PC-9 (cell line): ENCODE results near the gene TMEM38A.

ENCODE experiments used
- EZH2 ChIP-seq: fragments of 200-600 bp; sonication (generic); IDR thresholded peaks from 2 replicates; pipeline ENCODE4 v1.8.0; 2017; ENCODE audit warnings: antibody characterized with exemption, low read depth
- TF ChIP-seq, protein P1 (sequence below): fragments of 200-600 bp; sonication (generic); conservative IDR thresholded peaks from 2 replicates; pipeline ENCODE4 v1.6.1; 2017; ENCODE audit warnings: mixed run types, antibody characterized with exemption, mild to moderate bottlenecking, moderate library complexity

DNA sequence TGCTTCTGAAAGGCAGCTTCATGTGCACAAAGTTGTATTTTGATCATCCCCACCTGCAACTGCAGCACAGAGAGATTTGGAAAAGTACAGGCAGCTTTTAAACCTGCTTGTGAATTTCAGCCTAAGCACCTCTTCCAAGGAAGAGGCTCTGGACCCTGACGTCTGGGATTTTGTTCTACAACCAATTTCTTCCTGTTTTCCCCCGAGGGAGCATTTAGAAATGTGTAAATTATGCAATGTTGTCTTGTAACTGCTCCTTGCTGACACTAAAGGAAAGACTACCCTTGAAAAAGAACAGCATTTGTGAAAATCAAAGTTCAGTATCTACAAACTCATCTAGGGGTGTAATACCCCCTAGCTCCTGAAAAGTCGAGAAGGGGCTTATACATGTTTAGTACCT, 48.3 kb upstream of the TMEM38A start:
- TF ChIP-seq, protein P1, sequence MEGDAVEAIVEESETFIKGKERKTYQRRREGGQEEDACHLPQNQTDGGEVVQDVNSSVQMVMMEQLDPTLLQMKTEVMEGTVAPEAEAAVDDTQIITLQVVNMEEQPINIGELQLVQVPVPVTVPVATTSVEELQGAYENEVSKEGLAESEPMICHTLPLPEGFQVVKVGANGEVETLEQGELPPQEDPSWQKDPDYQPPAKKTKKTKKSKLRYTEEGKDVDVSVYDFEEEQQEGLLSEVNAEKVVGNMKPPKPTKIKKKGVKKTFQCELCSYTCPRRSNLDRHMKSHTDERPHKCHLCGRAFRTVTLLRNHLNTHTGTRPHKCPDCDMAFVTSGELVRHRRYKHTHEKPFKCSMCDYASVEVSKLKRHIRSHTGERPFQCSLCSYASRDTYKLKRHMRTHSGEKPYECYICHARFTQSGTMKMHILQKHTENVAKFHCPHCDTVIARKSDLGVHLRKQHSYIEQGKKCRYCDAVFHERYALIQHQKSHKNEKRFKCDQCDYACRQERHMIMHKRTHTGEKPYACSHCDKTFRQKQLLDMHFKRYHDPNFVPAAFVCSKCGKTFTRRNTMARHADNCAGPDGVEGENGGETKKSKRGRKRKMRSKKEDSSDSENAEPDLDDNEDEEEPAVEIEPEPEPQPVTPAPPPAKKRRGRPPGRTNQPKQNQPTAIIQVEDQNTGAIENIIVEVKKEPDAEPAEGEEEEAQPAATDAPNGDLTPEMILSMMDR: no peak
- no peak for TF ChIP-seq EZH2
